HG02571 (cell line): ENCODE measurements around the gene AHCYL1.

Experiments used
- ATAC-seq: cut with Tn5 transposase; IDR thresholded peaks from one replicate; pipeline ENCODE4 v1.9.1; 2021; ENCODE audit warnings: mild to moderate bottlenecking, moderate library complexity; ENCODE audit not compliant: unreplicated experiment

AHCYL1 gene

GRCh38 chr1:109975718-109976117, 8.8 kb upstream of the AHCYL1 start:
- ATAC-seq = no peak

- no peak for ATAC-seq
Measured at GRCh38 chr1:109976762-109977161, 7.8 kb upstream of the AHCYL1 start.

- ATAC-seq = no peak
Measured at GRCh38 chr1:109977225-109977624, 7.3 kb upstream of the AHCYL1 start.

GRCh38 chr1:109977657-109978378, 6.7 kb upstream of the AHCYL1 start:
- ATAC-seq = no peak

- no peak for ATAC-seq
Measured at GRCh38 chr1:109978761-109979488, 5.6 kb upstream of the AHCYL1 start.

GRCh38 chr1:109979489-109980091, 5.0 kb upstream of the AHCYL1 start:
- ATAC-seq = no peak

- ATAC-seq = no peak
Measured at GRCh38 chr1:109980324-109981003, 4.1 kb upstream of the AHCYL1 start.

GRCh38 chr1:109981004-109981335, 3.6 kb upstream of the AHCYL1 start:
- ATAC-seq = no peak

GRCh38 chr1:109983380-109984189, 980 bp upstream of the AHCYL1 start:
- no peak for ATAC-seq

- ATAC-seq = no peak
Measured at GRCh38 chr1:109984190-109984455, 442 bp upstream of the AHCYL1 start.

GRCh38 chr1:109985247-109986053, 885 bp downstream of the AHCYL1 start:
- ATAC-seq = no peak

GRCh38 chr1:109986054-109986444, 1.5 kb downstream of the AHCYL1 start:
- ATAC-seq = no peak

- no peak for ATAC-seq
Measured at GRCh38 chr1:109988349-109988914, 3.9 kb downstream of the AHCYL1 start.

GRCh38 chr1:109989506-109990301, 5.1 kb downstream of the AHCYL1 start:
- ATAC-seq = no peak

GRCh38 chr1:109990302-109990653, 5.7 kb downstream of the AHCYL1 start:
- ATAC-seq = no peak

- ATAC-seq = no peak
Measured at GRCh38 chr1:109991400-109991925, 6.9 kb downstream of the AHCYL1 start.

- ATAC-seq = no peak
Measured at GRCh38 chr1:109993885-109994284, 9.3 kb downstream of the AHCYL1 start.

GRCh38 chr1:109994654-109995053, 10.1 kb downstream of the AHCYL1 start:
- ATAC-seq = no peak

- ATAC-seq = no peak
Measured at GRCh38 chr1:109995536-109995935, 11.0 kb downstream of the AHCYL1 start.
